A549 (cell line): ENCODE data around the gene C11orf65. TPM values are rescaled to one million over a fixed set of nuclear protein-coding genes. Genes with fewer than 3 reads are reported as not detected.

Experiments used
- ATAC-seq, 2 experiments: fragments of 200-7000 bp in 1 of 2; fragments of >200 bp in 1 of 2; cut with Nextera tagmentation in 1 of 2; cut with Tn5 transposase in 1 of 2; 3 replicates each; pipeline versions ENCODE4 v1.8.0 to v1.9.1; 2018 to 2020; ENCODE audit warnings: mild to moderate bottlenecking in 1 of 2, moderate library complexity in 1 of 2
- CTCF ChIA-PET: fragments of 300-600 bp; sonication (Branson Sonifier 250); formaldehyde crosslinking; extraction: SDS; loops from one replicate; lab custom pipeline; 2021; ENCODE audit warnings: antibody characterized with exemption, inconsistent platforms; lab: Yijun Ruan, JAX
- POLR2A ChIA-PET: fragments of 350-600 bp; formaldehyde crosslinking; extraction: SDS; loops from one replicate; lab custom pipeline; 2021; ENCODE audit warnings: antibody characterized with exemption, inconsistent platforms; lab: Yijun Ruan, JAX
- DNase-seq, 2 experiments: peaks; one replicate each; pipeline versions ENCODE4 v3.0.0 to v3.0.0-alpha.2; 2011 to 2016; ENCODE audit warnings: low read depth in 1 of 2, low spot score in 1 of 2
- FAIRE-seq: peaks from 2 replicates; lab custom pipeline; 2011; peaks lifted over from hg19 to GRCh38; lab: Jason Lieb, UNC
- H3K27ac ChIP-seq, 2 experiments: fragments of >200 bp; sonication (Bioruptor Twin); formaldehyde crosslinking; 3 replicates each; pipeline ENCODE4 v1.5.1; 2016 to 2017
- H3K4me1 ChIP-seq: fragments of >200 bp; sonication (Bioruptor Twin); formaldehyde crosslinking; 3 replicates; pipeline ENCODE4 v1.6.1; 2016
- H3K4me2 ChIP-seq: fragments of >200 bp; sonication (Bioruptor Twin); formaldehyde crosslinking; 3 replicates; pipeline ENCODE4 v1.6.1; 2016
- H3K4me3 ChIP-seq: fragments of >200 bp; sonication (Bioruptor Twin); formaldehyde crosslinking; 3 replicates; pipeline ENCODE4 v1.5.1; 2016
- H3K9me3 ChIP-seq: fragments of >200 bp; sonication (Bioruptor Twin); formaldehyde crosslinking; 3 replicates; pipeline ENCODE4 v1.6.1; 2016
- CBX2 ChIP-seq: fragments of 200-600 bp; sonication (generic); IDR thresholded peaks from 2 replicates; pipeline ENCODE4 v1.6.1; 2016; ENCODE audit warnings: low read depth, mild to moderate bottlenecking, borderline replicate concordance
- CBX8 ChIP-seq: fragments of 200-600 bp; sonication (generic); IDR thresholded peaks from 2 replicates; pipeline ENCODE4 v1.6.1; 2016
- CEBPB ChIP-seq, 2 experiments: fragments of >200 bp in 1 of 2; sonication (Bioruptor Twin) in 1 of 2; formaldehyde crosslinking in 1 of 2; IDR thresholded peaks; 2 replicates each; pipeline ENCODE4 v1.6.1; 2012 to 2016
- CHD4 ChIP-seq: fragments of 200-600 bp; sonication (generic); IDR thresholded peaks from 2 replicates; pipeline ENCODE4 v1.6.1; 2016; ENCODE audit warnings: antibody characterized with exemption, mild to moderate bottlenecking, borderline replicate concordance
- ELK1 ChIP-seq: fragments of 150-350 bp; IDR thresholded peaks from 2 replicates; pipeline ENCODE4 v1.6.1; 2014; ENCODE audit warnings: low read depth, mild to moderate bottlenecking, low read length
- ESRRA ChIP-seq: fragments of 150-350 bp; IDR thresholded peaks from 2 replicates; pipeline ENCODE4 v1.6.1; 2014; ENCODE audit warnings: mild to moderate bottlenecking, low read length, borderline replicate concordance
- GATA3 ChIP-seq: IDR thresholded peaks from 2 replicates; pipeline ENCODE4 v1.6.1; 2012; ENCODE audit warnings: borderline replicate concordance
- HMGXB4 ChIP-seq: fragments of 250-450 bp; sonication (Bioruptor Pico); IDR thresholded peaks from 2 replicates; pipeline ENCODE4 v1.5.0; 2021; ENCODE audit warnings: mild to moderate bottlenecking, moderate library complexity, borderline replicate concordance
- HOXA7 ChIP-seq: fragments of 250-450 bp; sonication (Bioruptor Pico); IDR thresholded peaks from 2 replicates; pipeline ENCODE4 v1.5.0; 2020; ENCODE audit warnings: mild to moderate bottlenecking, moderate library complexity
- JUN ChIP-seq, 2 experiments: fragments of >200 bp; sonication (Bioruptor Twin); formaldehyde crosslinking; IDR thresholded peaks; 2 replicates in 1 of 2; 3 replicates in 1 of 2; pipeline ENCODE4 v1.6.1; 2016 to 2017
- NPAS2 ChIP-seq: fragments of 250-450 bp; sonication (Bioruptor Pico); IDR thresholded peaks from 2 replicates; pipeline ENCODE4 v1.8.0; 2022; ENCODE audit warnings: mild to moderate bottlenecking, moderate library complexity, borderline replicate concordance
- RNF2 ChIP-seq: fragments of 200-600 bp; sonication (generic); IDR thresholded peaks from 2 replicates; pipeline ENCODE4 v1.6.1; 2016; ENCODE audit warnings: low read depth, mild to moderate bottlenecking, antibody characterized with exemption, moderate library complexity, borderline replicate concordance
- SREBF2 ChIP-seq: fragments of 450-650 bp; IDR thresholded peaks from 2 replicates; pipeline ENCODE4 v1.6.1; 2014; ENCODE audit warnings: mild to moderate bottlenecking, moderate library complexity
- TFCP2L1 ChIP-seq: fragments of 250-450 bp; sonication (Bioruptor Pico); IDR thresholded peaks from 2 replicates; pipeline ENCODE4 v1.5.0; 2021; ENCODE audit warnings: mild to moderate bottlenecking
- ZC3H11A ChIP-seq: fragments of 450-650 bp; IDR thresholded peaks from 2 replicates; pipeline ENCODE4 v1.6.1; 2014; ENCODE audit warnings: antibody characterized with exemption, mild to moderate bottlenecking
- polyA plus RNA-seq, 4 experiments: library from polyadenylated mRNA; depleted of rRNA in 3 of 4; stranded (reverse); fragments of >200 nt; fragmentation: RNase III in 1 of 4; extraction: RNeasy Plus Mini Kit Qiagen cat#74134 plus additional on column Dnase treatment in 1 of 4; gene quantifications; 2 replicates in 3 of 4; 3 replicates in 1 of 4; pipeline ENCODE4 v1.2.3, GENCODE V29; 2011 to 2017
- TF ChIP-seq, protein P1 (sequence below): fragments of >200 bp; sonication (Bioruptor Twin); formaldehyde crosslinking; IDR thresholded peaks from 3 replicates; pipeline ENCODE4 v1.6.1; 2016
- TF ChIP-seq, protein P2 (sequence below): fragments of 200-600 bp; sonication (generic); IDR thresholded peaks from 2 replicates; pipeline ENCODE4 v1.6.1; 2016; ENCODE audit warnings: antibody characterized with exemption, mild to moderate bottlenecking, moderate library complexity
- TF ChIP-seq, protein P3 (sequence below): IDR thresholded peaks from 2 replicates; pipeline ENCODE4 v1.6.1; 2012

Gene C11orf65
- polyA plus RNA-seq, 2 of the 4 experiments (the other 2 are of a cell fraction): 0.19 to 0.72 TPM

DNA sequence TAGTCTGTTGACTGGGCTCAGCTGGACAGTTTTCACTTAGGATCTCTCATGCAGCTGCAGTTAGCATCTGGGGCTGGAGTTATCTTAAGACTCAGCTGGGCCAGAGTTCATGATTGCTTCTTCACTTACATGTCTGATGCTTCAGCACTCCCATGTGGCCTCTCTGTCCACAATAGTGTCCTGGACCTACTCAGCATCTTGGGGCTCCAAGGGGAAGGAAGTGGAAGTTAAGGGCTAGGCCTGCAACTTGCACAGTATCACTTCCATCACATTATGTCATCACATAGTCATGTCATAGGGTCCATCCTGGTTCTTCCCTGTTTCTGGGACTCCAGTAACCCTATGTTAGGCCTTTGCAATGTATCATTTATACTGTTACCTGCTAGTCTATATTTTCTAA, 115.9 kb downstream of the C11orf65 start:
- TF ChIP-seq ELK1 (no peak), CHD4 (no peak), ESRRA (no peak), GATA3 (no peak), JUN (IDR thresholded peaks at IDR 0.05) (no peak), RNF2 (no peak), SREBF2 (no peak), ZC3H11A (no peak)
- TF ChIP-seq, protein P1, sequence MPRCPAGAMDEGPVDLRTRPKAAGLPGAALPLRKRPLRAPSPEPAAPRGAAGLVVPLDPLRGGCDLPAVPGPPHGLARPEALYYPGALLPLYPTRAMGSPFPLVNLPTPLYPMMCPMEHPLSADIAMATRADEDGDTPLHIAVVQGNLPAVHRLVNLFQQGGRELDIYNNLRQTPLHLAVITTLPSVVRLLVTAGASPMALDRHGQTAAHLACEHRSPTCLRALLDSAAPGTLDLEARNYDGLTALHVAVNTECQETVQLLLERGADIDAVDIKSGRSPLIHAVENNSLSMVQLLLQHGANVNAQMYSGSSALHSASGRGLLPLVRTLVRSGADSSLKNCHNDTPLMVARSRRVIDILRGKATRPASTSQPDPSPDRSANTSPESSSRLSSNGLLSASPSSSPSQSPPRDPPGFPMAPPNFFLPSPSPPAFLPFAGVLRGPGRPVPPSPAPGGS: no peak
- TF ChIP-seq, protein P2, sequence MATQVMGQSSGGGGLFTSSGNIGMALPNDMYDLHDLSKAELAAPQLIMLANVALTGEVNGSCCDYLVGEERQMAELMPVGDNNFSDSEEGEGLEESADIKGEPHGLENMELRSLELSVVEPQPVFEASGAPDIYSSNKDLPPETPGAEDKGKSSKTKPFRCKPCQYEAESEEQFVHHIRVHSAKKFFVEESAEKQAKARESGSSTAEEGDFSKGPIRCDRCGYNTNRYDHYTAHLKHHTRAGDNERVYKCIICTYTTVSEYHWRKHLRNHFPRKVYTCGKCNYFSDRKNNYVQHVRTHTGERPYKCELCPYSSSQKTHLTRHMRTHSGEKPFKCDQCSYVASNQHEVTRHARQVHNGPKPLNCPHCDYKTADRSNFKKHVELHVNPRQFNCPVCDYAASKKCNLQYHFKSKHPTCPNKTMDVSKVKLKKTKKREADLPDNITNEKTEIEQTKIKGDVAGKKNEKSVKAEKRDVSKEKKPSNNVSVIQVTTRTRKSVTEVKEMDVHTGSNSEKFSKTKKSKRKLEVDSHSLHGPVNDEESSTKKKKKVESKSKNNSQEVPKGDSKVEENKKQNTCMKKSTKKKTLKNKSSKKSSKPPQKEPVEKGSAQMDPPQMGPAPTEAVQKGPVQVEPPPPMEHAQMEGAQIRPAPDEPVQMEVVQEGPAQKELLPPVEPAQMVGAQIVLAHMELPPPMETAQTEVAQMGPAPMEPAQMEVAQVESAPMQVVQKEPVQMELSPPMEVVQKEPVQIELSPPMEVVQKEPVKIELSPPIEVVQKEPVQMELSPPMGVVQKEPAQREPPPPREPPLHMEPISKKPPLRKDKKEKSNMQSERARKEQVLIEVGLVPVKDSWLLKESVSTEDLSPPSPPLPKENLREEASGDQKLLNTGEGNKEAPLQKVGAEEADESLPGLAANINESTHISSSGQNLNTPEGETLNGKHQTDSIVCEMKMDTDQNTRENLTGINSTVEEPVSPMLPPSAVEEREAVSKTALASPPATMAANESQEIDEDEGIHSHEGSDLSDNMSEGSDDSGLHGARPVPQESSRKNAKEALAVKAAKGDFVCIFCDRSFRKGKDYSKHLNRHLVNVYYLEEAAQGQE: no peak
- TF ChIP-seq, protein P3, sequence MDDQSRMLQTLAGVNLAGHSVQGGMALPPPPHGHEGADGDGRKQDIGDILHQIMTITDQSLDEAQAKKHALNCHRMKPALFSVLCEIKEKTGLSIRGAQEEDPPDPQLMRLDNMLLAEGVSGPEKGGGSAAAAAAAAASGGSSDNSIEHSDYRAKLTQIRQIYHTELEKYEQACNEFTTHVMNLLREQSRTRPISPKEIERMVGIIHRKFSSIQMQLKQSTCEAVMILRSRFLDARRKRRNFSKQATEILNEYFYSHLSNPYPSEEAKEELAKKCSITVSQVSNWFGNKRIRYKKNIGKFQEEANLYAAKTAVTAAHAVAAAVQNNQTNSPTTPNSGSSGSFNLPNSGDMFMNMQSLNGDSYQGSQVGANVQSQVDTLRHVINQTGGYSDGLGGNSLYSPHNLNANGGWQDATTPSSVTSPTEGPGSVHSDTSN: no peak
- Histone ChIP-seq H3K4me2 (no peak overlapping the region), H3K9me3 (no peaks in the 10 kb centered on the region), H3K27ac (no peak overlapping the region), H3K4me3 (no peak overlapping the region), H3K4me1 (no peaks in the 10 kb centered on the region)
- no peak for DNase-seq
- no peak for FAIRE-seq
- POLR2A ChIA-PET: no interaction called here
- no peak for ATAC-seq
- CTCF ChIA-PET: no interaction called here

GRCh38 chr11:108346451-108346850, 120.9 kb downstream of the C11orf65 start:
- POLR2A ChIA-PET: no interaction called here
- Histone ChIP-seq H3K4me1 (no peaks in the 10 kb centered on the region; the same call in 2 of the 3 replicates), H3K9me3 (no peaks in the 10 kb centered on the region), H3K4me3 (no peak overlapping the region), H3K4me2 (no peak overlapping the region), H3K27ac (no peak overlapping the region)
- FAIRE-seq: no peak
- no peak for ATAC-seq
- CTCF ChIA-PET: no interaction called here
- no peak for DNase-seq
- TF ChIP-seq HOXA7 (CRISPR knock-in tag) (no peak), CBX8 (no peak), CEBPB (IDR thresholded peaks at IDR 0.05) (no peak), CHD4 (no peak), TFCP2L1 (CRISPR knock-in tag) (no peak), ESRRA (no peak), ELK1 (no peak), HMGXB4 (no peak), CBX2 (no peak), NPAS2 (CRISPR knock-in tag) (no peak)
- TF ChIP-seq, protein P2: no peak
